Left lung (tissue), 10 donors: ENCODE data around the gene WDR37. TPM values are rescaled to one million over a fixed set of nuclear protein-coding genes. Genes with fewer than 3 reads are reported as not detected.

Experiments
- ATAC-seq: fragments of 200-7000 bp; cut with Tn5 transposase; one replicate; pipeline ENCODE4 v1.9.1; 2020; ENCODE audit warnings: moderate library complexity
- DNase-seq, 4 donors: peaks; one replicate each; pipeline ENCODE4 v3.0.0-alpha.2; 2013 to 2020
- H3K27ac ChIP-seq, 2 donors: fragments of 200-600 bp; sonication (generic) in 1 of 2; one replicate each; pipeline versions ENCODE4 v1.5.0 to v1.8.0; 2020 to 2021
- H3K27me3 ChIP-seq, 2 donors: fragments of 200-600 bp; sonication (generic) in 1 of 2; one replicate each; pipeline versions ENCODE4 v1.5.0 to v1.8.0; 2020 to 2021
- H3K36me3 ChIP-seq, 2 donors: fragments of 200-600 bp; sonication (generic) in 1 of 2; one replicate each; pipeline versions ENCODE4 v1.5.0 to v1.8.0; 2020 to 2021
- H3K4me1 ChIP-seq, 2 donors: fragments of 200-600 bp; one replicate each; pipeline ENCODE4 v1.8.0; 2021
- H3K4me3 ChIP-seq, 2 donors: fragments of 200-600 bp; sonication (generic) in 1 of 2; one replicate each; pipeline versions ENCODE4 v1.5.0 to v1.8.0; 2020 to 2021; ENCODE audit warnings: mild to moderate bottlenecking in 1 of 2
- H3K9me3 ChIP-seq, 2 donors: fragments of 200-600 bp; sonication (generic) in 1 of 2; one replicate each; pipeline versions ENCODE4 v1.5.0 to v1.8.0; 2020 to 2021
- CTCF ChIP-seq, 2 donors: fragments of 200-600 bp; sonication (generic) in 1 of 2; IDR thresholded peaks; one replicate each; pipeline versions ENCODE4 v1.5.0 to v1.8.0; 2021; ENCODE audit warnings: antibody characterized with exemption in 2 of 2
- intact Hi-C, 2 donors: fragments of 100-400 bp; cut with DNase I; formaldehyde crosslinking; loops; one replicate each; pipeline versions ENCODE4 v1.11.2 to v1.14.2; 2022
- polyA plus RNA-seq, 6 donors: library from polyadenylated mRNA; unstranded; fragments of 120-200 nt; gene quantifications; one replicate each; pipeline ENCODE4 v1.2.1, GENCODE V29; 2013; ENCODE audit not compliant: insufficient read length in 6 of 6
- total RNA-seq, 2 donors: library from RNA; stranded (reverse); fragmentation: NEBNext Ultra II Directional; extraction: Animal tissue kit (Norgen Biotek cat#: 25700); gene quantifications; one replicate each; pipeline ENCODE4 v1.2.1, GENCODE V29; 2021
- donor health status: DM: no; HTN: yes; CAD: no.
- donor health status: DM: no; HTN: no; CAD: no.

Gene WDR37
- total and polyA plus RNA-seq, 8 donors, result 16.1 to 23.8 (median 18.1) TPM

GRCh38 chr10:1089017-1089689, 33.0 kb downstream of the WDR37 start:
- ATAC-seq, result no peak
- peaks cover 0 to 97% of the 10 kb centered on the region in 2 donors for H3K36me3 ChIP-seq

GRCh38 chr10:1090696-1091095, 34.5 kb downstream of the WDR37 start:
- intact Hi-C loops, result no loop called here
- H3K4me3 ChIP-seq, result no peak overlapping the region
- H3K27me3 ChIP-seq, result no peaks in the 10 kb centered on the region
- no peaks in the 10 kb centered on the region for H3K4me1 ChIP-seq
- TF ChIP-seq CTCF (IDR thresholded peaks at IDR 0.05), result no peak
- ATAC-seq, result no peak
- no peak overlapping the region for H3K27ac ChIP-seq
- H3K9me3 ChIP-seq, result no peaks in the 10 kb centered on the region
- H3K36me3 ChIP-seq, result peaks cover 0 to 97% of the 10 kb centered on the region in 2 donors
- DNase-seq, result no peak

More at GRCh38 chr10:1089017-1089689, 33.0 kb downstream of the WDR37 start:
- no peak for DNase-seq
- intact Hi-C loops, result no loop called here
- no peaks in the 10 kb centered on the region for H3K9me3 ChIP-seq
- no peaks in the 10 kb centered on the region for H3K27me3 ChIP-seq
- TF ChIP-seq CTCF (IDR thresholded peaks at IDR 0.05), result no peak
- no peak overlapping the region for H3K27ac ChIP-seq
- no peaks in the 10 kb centered on the region for H3K4me1 ChIP-seq
- no peak overlapping the region for H3K4me3 ChIP-seq

GRCh38 chr10:1093696-1094095, 37.5 kb downstream of the WDR37 start:
- H3K4me3 ChIP-seq, result no peak overlapping the region
- no peaks in the 10 kb centered on the region for H3K9me3 ChIP-seq
- TF ChIP-seq CTCF (IDR thresholded peaks at IDR 0.05), result no peak
- intact Hi-C loops, result no loop called here
- H3K4me1 ChIP-seq, result no peaks in the 10 kb centered on the region
- H3K27me3 ChIP-seq, result no peaks in the 10 kb centered on the region
- peaks cover 0 to 97% of the 10 kb centered on the region in 2 donors for H3K36me3 ChIP-seq
- DNase-seq, result no peak
- no peak for ATAC-seq
- no peak overlapping the region for H3K27ac ChIP-seq

- intact Hi-C loops, result no loop called here
- H3K9me3 ChIP-seq, result no peaks in the 10 kb centered on the region
- DNase-seq, result no peak
- no peaks in the 10 kb centered on the region for H3K4me1 ChIP-seq
- H3K36me3 ChIP-seq, result peaks cover 0 to 97% of the 10 kb centered on the region in 2 donors
- H3K27ac ChIP-seq, result no peak overlapping the region
- no peak overlapping the region for H3K4me3 ChIP-seq
- H3K27me3 ChIP-seq, result no peaks in the 10 kb centered on the region
- ATAC-seq, result no peak
- TF ChIP-seq CTCF (IDR thresholded peaks at IDR 0.05), result no peak
Observed at GRCh38 chr10:1094112-1095057, 38.2 kb downstream of the WDR37 start.

GRCh38 chr10:1095498-1095897, 39.3 kb downstream of the WDR37 start:
- H3K4me1 ChIP-seq, result no peaks in the 10 kb centered on the region
- H3K36me3 ChIP-seq, result peaks cover 0 to 96% of the 10 kb centered on the region in 2 donors
- no peaks in the 10 kb centered on the region for H3K9me3 ChIP-seq
- no peak for DNase-seq
- TF ChIP-seq CTCF (IDR thresholded peaks at IDR 0.05), result no peak
- H3K27me3 ChIP-seq, result no peaks in the 10 kb centered on the region
- intact Hi-C loops, result no loop called here
- H3K4me3 ChIP-seq, result no peak overlapping the region
- no peak for ATAC-seq
- no peak overlapping the region for H3K27ac ChIP-seq
